IPS DF 4.7 (cell line): ENCODE results near the gene KMT2C.
"Not testable (repeated sequence)": the region's sequence is repeated elsewhere in the genome, so short reads cannot be mapped to it uniquely, and the experiment has no call there.

Experiments used
- DNase-seq: peaks from one replicate; pipeline ENCODE4 v3.0.0-alpha.2; 2013; ENCODE audit warnings: low spot score; ENCODE audit errors: extremely low read depth

Gene KMT2C

DNA sequence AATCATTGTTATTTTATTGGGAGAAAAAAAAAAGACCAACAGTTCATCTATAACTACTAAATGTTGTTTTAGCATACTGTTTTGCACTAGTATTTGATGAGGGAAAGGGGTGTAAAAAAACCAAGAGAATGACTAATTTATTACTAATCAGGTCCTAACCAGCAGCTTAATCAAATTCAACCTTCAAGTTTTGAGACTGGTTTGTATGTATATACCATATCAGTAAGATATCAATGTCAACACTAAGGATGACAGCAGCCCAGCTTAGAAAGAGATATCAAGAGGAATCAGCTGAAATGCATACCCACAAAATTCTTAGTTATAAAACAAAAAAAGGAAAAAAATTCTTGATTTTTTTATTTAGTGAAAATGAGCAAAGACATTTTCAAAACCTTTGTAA lies 122.6 kb downstream of the KMT2C start:
- no peak for DNase-seq

DNA sequence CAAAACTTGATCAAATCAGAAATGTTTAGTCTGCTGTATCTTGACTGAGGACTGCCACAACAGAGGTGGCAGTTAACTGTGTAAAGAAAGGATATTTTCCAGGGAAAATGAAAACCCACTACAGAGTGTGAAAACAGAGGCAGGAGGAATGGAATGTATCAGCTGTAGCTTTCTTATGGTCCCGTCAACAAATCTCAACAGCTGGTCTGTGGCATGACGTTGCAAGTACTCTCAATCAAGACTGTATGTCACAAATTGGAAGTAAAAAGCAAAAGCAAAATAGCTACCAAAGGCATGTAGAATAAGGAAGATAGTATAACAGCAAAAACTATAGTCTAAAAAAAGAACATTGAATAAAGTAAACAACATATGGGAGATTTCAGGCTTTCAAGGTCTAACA lies 123.5 kb downstream of the KMT2C start:
- DNase-seq, result no peak

DNA sequence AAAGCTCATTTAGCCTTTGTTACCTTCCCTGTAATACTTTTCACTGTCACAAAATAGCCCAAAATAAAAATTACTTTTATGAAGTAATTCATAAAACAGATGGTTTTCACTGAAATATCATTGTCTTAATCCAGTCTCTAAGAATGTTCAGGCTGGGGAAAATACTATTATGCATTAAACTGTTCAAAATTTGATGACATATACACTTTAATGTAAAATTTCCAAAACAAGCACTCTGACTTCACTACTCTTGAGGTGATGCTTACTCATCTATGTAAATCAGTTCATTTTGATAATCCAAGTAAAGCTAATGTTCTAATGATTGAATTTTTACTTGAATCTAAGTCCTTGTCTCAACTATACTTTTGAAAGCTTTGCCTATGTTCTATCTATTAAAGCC lies 127.9 kb downstream of the KMT2C start:
- DNase-seq, result no peak

DNA sequence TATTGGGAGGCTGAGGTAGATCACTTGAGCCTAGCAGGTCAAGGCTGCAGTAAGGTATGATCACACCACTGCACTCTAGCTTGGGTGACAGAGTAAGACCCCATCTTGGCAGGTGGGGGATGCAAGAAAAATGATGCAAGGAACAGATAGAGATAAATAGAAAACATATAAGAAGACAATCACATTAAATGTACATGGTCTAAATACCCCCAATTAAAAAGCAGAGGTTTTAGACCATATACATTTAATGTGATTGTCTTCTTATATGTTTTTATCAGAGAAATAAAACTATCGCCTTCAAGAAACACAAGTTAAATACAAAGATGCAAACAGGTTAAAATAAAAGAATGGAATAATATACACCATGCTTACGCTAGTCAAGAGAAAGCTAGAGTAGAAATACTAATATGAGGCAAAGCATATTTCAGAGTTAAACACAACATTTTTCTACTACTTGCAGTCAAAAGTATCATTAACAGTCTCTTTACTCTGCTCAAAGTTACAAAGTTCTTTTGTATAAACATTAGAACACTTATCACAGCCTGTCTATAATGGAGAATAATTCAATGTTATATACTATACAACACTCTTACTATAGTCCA lies 136.2 kb downstream of the KMT2C start:
- DNase-seq, result not testable (repeated sequence)

DNA sequence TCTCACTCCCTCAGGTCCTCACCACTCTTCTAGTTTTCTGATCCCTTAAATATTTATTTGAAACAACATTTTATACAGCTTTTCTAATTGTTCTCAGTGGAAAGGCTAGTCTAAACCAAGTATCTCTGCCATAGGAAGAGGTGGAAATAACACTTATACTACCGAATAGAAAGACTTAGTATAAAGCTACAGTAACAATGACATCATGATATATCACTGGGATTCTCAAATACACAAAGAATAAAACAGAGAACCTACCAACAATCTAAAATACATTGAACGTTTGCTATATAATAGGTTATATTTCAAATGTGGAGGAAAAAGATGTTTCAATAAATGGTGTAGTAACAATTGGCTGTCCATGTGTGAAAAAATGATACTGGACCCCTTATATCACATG lies 142.9 kb downstream of the KMT2C start:
- no peak for DNase-seq

DNA sequence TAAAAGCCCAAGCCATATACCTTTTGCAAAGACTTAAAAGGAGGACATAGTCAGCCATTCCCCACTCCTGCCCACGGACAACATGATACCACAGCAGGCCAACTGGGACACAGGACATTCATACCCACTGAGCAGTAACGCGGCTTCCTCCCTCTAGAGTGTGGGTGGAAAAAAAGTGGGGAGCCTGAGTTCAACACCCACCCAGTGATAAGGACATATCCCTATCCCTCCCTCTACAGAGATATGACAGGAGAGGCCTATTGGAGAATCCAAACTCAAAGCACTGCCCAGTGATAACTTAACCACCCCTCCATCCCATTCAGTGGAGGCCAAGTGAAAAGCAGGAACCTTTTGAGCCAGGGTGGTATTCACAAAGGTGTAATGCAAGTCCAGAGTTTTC lies 148.8 kb downstream of the KMT2C start:
- not testable (repeated sequence) for DNase-seq

DNA sequence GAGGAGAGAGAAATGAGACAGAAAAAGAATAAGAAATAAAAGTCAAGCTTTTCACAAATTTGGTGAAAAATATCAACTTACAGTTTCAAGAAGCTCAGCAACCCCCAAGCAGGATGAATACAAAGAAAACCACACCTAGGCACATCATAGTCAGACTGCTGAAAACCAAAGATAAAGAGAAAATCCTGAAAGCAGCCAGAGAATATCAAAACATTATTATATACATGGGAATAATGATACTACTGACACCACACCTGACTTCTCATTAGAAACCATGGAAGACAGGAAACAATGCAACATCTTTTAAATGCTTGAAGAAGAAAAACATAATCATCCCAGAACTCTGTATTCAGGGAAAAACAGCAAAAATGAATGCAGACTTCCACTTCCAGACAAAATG lies 149.6 kb downstream of the KMT2C start:
- not testable (repeated sequence) for DNase-seq

DNA sequence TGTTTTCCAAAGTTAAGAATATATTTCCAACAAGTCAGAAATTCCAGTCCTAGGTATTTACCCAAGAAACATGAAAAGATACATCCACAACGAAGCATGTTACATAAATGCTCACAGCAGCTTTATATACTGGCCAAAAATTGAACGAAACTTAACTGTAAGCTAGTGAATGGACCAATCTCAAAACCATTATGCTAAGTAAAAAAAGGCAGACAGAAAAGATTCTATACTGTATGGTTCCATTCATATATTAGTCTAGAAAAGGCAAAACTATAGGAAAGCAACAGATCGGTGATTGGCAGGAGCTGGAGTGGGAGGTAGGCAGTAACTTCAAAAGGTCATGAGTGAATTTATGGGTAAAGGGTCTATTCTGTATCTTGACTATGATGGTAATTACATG lies 150.8 kb downstream of the KMT2C start:
- DNase-seq, result not testable (repeated sequence)

DNA sequence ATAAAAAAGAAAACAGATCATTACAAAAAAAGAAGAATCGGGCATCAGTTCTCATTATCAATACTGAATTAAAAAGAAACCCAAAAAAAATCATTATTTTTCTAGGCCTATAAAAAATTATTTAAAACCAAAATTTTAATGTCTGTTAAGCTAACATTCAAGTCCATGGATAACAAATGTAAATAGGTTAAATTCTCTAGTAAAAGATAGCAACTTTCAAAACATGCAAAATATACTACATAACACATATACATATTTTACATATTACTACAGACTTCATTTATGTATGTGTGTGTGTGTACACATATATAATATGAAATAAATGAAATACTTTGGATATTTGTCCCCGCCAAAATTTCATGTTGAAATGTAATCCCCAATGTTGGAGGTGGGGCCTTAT lies 158.1 kb downstream of the KMT2C start:
- DNase-seq, result not testable (repeated sequence)

DNA sequence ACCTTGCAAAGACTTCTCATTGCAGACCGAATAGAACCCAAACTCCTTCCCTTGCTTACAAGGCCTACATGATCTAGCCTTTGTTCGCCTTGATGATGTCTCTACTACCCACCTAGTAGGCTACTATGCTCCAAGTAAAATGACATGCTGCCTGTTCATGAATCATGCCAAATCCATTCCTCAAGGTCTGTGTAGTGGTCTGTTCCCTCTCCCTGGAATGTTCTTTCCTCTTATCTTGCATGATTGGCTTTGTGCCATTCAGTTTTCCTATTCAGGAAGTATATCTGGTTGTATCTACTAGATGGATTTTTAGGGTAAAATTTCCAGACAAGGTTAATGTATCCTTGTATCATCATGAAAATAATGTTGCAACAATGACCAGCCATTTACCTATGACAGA lies 165.4 kb downstream of the KMT2C start:
- not testable (repeated sequence) for DNase-seq

DNA sequence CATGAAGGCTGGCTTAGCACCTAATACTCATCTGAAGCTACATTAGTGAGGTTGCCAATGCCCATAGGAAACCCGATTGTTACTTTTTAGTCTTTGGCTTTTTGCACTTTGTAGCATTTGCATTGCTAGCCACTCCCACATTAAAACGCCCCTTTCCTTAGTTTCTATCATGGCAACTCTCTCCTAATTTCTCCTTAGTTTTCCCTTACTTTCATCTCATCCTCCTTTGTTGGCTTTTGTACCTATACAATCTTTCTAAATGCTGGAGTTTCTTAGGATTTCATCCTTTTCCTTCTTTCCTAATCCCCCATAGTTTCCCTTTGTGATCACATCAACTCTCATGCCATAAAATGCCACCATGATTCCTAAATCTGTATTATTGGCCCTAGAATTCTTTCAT lies 168.9 kb downstream of the KMT2C start:
- DNase-seq, result not testable (repeated sequence)

DNA sequence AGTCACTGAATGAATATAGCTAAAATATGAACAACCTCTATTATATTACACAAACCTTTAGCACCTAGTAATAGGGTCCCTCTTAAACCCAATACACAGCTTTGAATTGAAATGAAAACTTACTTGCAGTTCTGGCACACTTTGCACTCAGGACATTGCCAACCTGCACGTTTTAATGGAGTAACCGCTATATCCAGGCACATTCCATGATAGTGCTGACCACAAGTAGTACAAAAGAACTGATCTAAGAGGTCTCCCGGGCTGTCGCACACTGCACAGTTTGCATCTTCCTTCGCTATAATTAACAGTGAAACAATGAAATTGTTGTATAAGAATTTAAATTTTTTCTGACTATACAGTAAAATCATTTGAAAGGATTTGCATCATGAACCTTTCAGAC lies 170.9 kb downstream of the KMT2C start:
- not testable (repeated sequence) for DNase-seq

DNA sequence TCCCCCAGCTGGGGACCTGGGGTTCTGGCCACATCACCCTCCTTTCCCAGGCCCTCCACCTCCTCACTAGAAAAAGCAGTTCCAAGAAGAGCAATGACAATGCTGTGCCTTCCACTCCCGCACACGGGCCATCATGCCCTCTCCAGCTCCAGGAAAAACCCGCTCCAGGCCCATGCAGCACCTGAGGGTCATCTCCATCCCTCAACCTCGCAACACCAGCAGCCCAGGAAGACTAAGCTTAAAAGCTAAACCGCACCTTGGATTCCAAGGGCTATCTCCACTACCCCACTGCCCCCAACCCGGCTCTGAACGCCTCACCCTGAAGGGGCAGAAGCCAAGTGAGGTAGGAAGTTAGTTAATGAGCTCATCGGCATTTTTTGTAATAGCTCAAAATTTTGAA lies 173.7 kb downstream of the KMT2C start:
- DNase-seq, result not testable (repeated sequence)

DNA sequence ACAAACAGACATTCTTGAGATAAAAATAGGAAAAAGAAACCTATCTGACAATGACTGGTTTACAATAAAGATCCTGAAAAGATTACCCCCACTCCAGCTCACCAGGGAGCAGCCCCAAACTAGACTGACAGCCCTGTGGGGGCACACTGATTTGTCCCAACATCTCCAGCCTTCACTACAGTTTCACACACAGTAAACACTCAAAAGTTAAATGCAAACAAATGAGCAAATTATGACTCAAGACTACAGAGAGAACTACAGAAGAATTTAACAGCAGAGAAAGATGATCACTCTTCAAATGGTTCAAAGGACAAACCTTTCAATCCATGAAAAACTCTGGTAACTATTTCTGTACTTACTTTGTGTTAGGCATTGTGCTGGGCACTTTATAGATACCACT lies 176.2 kb downstream of the KMT2C start:
- DNase-seq, result not testable (repeated sequence)

DNA sequence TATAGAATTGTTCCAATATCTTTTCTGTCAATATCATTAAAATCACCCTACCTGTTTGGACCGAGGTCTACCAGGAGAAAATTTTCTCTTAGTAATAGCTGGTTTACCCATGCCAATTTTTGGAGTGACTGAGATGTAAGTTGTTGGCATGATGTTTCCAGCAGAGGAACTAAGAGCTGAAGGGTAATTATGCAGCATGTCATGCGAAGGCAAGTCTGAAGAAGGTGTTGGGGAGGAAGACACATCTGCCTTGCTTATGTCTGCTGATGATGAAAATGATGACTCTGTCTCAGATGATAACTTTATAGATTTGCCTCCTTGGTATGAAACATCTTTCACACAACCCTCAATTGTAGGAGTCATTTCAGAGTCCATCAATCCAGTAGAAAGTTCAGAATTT lies 188.0 kb downstream of the KMT2C start:
- not testable (repeated sequence) for DNase-seq

DNA sequence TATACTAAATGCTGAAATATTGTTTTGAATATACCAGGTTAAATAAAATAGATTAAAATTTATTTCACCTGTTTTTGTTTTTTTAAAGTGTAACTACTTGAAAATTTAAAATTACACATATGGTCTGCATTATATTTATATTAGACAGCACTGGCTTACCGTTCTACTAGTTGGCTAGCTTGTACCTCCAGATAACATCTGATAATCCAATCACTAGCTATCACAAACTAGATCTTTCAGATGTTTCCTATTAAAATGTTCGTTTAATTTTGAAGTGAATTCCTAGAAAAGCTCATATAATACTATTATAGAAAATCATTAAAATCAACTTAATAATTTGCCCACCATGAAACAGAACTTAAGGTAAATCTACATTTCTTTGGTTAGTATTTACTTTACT lies 190.4 kb downstream of the KMT2C start:
- DNase-seq, result not testable (repeated sequence)

DNA sequence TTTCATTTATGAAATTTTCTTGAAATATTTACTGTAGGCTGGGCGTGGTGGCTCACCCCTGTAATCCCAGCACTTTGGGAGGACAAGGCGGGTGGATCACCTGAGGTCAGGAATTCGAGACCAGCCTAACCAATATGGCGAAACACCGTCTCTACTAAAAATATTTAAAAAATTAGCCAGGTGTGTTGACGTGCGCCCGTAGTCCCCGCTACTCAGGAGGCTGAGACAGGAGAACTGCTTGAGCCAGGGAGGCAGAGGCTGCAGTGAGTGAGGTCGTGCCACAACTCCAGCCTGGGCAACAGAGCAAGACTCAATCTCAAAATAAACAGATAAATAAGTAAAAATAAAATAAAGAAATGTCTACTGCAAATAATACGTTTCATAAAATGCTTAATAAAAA lies 192.3 kb downstream of the KMT2C start:
- not testable (repeated sequence) for DNase-seq

DNA sequence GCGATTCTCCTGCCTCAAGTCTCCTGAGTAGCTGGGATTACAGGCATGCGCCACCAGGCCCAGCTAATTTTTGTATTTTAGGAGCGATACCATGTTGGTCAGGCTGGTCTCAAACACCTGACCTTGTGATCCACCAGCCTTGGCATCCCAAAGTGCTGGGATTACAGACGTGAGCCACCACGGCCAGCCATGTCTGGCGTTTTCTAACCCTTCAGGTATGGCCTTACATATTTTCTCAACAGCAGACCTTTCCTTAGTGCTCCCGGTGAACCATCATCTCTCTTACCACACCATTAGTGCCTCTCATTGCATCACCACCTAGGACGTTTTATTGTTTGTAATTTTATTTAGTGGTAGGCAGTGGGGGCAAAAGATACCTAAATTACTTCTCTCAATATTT lies 194.5 kb downstream of the KMT2C start:
- not testable (repeated sequence) for DNase-seq

DNA sequence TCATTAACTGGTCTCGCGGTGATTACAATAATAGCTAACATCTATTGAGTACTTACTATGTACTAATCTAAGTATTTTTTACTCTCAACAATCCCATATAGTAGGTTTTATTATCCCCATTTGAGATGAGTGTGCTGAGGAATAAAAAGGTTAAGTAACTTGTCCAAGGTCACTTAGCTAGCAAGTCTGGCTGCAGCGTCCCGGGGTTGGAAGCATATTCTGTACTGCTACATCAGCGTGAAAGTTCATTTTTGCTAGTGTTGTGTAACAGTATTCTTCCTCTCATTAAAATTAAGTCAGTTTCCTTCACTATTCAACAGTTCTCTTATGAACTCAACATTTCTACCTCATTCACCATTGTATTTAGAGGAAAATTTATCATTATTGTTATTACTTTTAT lies 199.5 kb downstream of the KMT2C start:
- DNase-seq, result not testable (repeated sequence)

DNA sequence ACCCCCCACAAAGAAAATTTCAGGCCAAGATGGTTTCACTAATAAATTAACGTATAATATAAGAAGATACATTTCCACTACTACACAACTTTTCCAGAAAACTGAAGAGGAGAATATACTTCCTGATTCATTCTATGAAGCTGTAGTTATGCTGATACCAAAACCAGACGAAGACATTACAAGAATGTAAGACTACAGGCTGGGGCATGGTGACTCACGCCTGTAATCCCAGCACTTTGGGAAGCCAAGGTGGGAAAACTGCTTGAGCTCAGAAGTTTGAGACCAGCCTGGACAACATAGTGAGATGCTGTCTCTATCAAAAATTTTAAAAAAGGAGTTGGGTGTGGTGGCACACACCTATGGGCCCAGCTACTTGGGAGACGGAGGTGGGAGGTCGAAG lies 201.4 kb downstream of the KMT2C start:
- DNase-seq, result not testable (repeated sequence)

DNA sequence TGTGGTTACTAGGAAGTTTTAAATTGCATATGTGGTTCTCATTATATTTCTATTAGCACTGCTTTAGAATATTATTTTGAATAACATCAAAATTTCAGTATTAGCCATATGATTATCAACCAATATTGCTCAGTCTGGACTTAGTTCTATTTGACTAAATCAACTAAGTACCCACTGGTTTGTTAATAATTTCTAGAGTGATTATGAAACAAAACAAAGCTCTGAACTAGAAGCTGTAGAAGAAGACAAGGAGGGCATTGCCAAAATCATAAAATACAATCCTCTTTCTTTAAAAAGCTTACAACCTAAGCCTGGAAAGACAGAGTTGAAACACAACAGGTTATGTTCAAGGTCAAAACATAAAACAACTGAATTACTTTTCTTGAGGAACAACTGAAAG lies 204.7 kb downstream of the KMT2C start:
- DNase-seq, result no peak

DNA sequence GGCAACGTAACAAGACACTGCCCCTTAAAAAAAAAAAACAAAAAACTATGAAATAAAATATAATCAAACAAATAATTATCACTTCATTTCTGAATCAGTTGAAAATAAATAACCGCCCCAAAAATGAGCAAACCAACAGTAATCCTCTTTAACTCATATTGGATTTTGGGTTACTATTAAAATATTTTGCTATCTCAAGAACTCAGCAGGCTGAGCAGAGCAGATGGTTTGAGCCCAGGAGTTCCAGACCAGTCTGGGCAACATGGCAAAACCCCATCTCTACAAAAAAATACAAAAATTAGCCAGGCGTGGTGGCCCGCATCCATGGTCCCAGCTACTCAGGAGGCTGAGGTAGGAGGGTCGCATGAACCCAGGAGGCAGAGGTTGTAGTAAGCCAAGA lies 216.2 kb downstream of the KMT2C start:
- DNase-seq, result not testable (repeated sequence)

DNA sequence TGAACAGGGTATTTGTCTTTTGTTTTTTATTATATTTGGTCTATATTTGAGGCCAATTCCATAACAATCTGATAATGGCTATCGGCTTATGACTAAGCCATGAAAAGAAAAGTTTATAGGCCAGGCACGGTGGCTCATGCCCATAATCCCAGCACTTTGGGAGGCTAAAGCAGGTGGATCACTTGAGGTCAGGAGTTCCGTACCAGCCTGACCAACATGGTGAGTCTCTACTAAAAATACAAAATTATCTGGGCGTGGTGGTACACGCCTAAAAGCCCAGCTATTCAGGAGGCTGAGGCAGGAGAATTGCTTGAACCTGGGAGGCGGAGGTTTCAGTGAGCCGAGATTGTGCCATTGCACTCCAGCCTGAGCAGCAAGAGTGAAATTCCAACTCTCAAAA lies 227.0 kb downstream of the KMT2C start:
- DNase-seq, result not testable (repeated sequence)

DNA sequence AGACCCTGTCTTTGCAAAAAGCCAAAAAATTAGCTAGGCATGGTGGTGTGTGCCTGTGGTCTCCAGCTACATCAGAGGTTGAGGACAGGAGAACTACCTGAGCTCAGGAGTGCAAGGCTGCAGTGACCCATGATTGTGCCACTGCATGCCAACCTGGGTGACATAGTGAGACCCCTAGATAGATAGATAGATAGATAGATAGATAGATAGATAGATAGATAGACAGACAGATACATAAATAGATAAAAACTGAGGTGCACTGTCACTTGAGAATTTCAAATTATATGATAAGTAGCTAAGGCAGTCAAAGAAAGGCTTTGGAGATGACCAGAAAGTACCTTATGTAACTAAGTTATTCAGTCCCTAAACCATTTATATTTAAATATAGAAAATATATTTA lies 231.4 kb downstream of the KMT2C start:
- DNase-seq, result not testable (repeated sequence)
